ENCODE results near the gene FUT2.

DNA sequence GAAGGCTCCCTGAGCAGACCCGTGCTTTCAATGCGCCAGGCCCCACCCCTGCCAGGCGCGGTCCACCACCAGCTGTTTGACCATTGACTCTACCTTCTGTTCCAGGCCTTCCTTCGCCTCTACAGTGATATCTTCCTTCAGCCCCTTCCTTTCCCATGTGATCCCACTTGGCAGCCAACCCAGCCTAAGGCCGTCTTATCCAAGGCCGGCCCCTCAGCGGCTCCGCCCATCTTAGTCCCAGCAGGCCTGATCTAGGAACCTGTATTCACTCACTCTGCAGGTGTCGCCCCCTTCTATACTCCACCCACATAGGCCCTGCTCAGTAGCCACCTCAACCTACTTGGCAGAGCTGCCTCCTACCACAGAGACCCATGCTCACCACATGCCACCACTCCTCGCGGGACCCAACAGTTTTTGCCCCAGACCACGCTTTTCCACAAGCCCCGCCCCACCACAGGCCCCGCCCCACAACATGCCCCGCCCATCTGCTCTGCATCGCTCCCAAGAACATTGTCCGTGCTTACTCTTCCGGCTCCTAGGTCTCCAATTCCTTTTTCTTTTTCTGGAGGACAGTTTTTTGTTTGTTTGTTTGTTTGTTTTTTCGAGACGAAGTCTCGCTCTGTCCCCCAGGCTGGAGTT lies 41.7 kb downstream of the FUT2 start:
- TF ChIP-seq, protein P1, sequence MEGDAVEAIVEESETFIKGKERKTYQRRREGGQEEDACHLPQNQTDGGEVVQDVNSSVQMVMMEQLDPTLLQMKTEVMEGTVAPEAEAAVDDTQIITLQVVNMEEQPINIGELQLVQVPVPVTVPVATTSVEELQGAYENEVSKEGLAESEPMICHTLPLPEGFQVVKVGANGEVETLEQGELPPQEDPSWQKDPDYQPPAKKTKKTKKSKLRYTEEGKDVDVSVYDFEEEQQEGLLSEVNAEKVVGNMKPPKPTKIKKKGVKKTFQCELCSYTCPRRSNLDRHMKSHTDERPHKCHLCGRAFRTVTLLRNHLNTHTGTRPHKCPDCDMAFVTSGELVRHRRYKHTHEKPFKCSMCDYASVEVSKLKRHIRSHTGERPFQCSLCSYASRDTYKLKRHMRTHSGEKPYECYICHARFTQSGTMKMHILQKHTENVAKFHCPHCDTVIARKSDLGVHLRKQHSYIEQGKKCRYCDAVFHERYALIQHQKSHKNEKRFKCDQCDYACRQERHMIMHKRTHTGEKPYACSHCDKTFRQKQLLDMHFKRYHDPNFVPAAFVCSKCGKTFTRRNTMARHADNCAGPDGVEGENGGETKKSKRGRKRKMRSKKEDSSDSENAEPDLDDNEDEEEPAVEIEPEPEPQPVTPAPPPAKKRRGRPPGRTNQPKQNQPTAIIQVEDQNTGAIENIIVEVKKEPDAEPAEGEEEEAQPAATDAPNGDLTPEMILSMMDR (optimal IDR thresholded peaks at IDR 0.05 in 1 of 3, IDR thresholded peaks at IDR 0.05 in 1 of 3, conservative IDR thresholded peaks at IDR 0.05 in 1 of 3; ENCODE audit: extremely low read depth in 1 of 3, insufficient read depth in 2 of 3, low read length in 3 of 3), result no peak
- no peak for TF ChIP-seq EZH2 (IDR thresholded peaks at IDR 0.05; ENCODE audit: low read length)

Data from keratinocyte (primary cell).